Breast epithelium (tissue), 4 donors: ENCODE measurements around the gene JMJD1C. TPM values are rescaled to one million over a fixed set of nuclear protein-coding genes. Genes with fewer than 3 reads are reported as not detected.

Source experiments
- DNase-seq, 2 donors: peaks; one replicate each; pipeline ENCODE4 v3.0.0-alpha.2; 2019; ENCODE audit warnings: low spot score in 2 of 2
- H3K27ac ChIP-seq, 2 donors: fragments of 200-600 bp; sonication (generic) in 1 of 2; one replicate each; pipeline ENCODE4 v1.5.1; 2016 to 2019; ENCODE audit warnings: mild to moderate bottlenecking in 1 of 2
- H3K27me3 ChIP-seq, 2 donors: fragments of 200-600 bp; sonication (generic) in 1 of 2; one replicate each; pipeline versions ENCODE4 v1.5.1 to v1.6.0; 2017 to 2019; ENCODE audit warnings: control low read depth in 1 of 2, mild to moderate bottlenecking in 1 of 2
- H3K36me3 ChIP-seq: fragments of 200-600 bp; one replicate; pipeline ENCODE4 v1.5.1; 2019
- H3K4me1 ChIP-seq, 2 donors: fragments of 200-600 bp; sonication (generic); one replicate each; pipeline ENCODE4 v1.5.1; 2016 to 2019; ENCODE audit warnings: control low read depth in 1 of 2
- H3K4me3 ChIP-seq, 3 donors: fragments of 200-600 bp; sonication (generic); 1 replicate in 2 of 3; 2 replicates in 1 of 3; pipeline ENCODE4 v1.5.1; 2016 to 2019; ENCODE audit warnings: mild to moderate bottlenecking in 3 of 3, moderate library complexity in 2 of 3
- H3K9me3 ChIP-seq, 2 donors: fragments of 200-600 bp; sonication (generic) in 1 of 2; one replicate each; pipeline ENCODE4 v1.5.1; 2016 to 2019; ENCODE audit warnings: control low read depth in 1 of 2
- CTCF ChIP-seq, 3 donors: fragments of 450-650 bp; IDR thresholded peaks; one replicate each; pipeline ENCODE4 v1.5.1; 2016 to 2017; ENCODE audit warnings: antibody characterized with exemption in 3 of 3, mild to moderate bottlenecking in 3 of 3, moderate library complexity in 3 of 3
- POLR2A ChIP-seq: fragments of 450-650 bp; IDR thresholded peaks from one replicate; pipeline ENCODE4 v1.6.1; 2016; ENCODE audit warnings: antibody characterized with exemption, mild to moderate bottlenecking, moderate library complexity
- POLR2AphosphoS5 ChIP-seq, 3 donors: sonication (generic); formaldehyde crosslinking; IDR thresholded peaks; one replicate each; pipeline ENCODE4 v1.6.1; 2017; ENCODE audit warnings: antibody characterized with exemption in 3 of 3
- intact Hi-C: fragments of 100-400 bp; cut with DNase I; formaldehyde crosslinking; loops from one replicate; pipeline ENCODE4 v1.15.1; 2023; ENCODE audit warnings: low total_unique reads
- total RNA-seq, 3 donors: library from RNA; depleted of rRNA; stranded (reverse); fragments of >200 nt; gene quantifications; one replicate each; pipeline ENCODE4 v1.1.0, GENCODE V29; 2016

The JMJD1C gene
- total RNA-seq, 3 donors from 2014 or later: 134 to 327 (median 162) TPM

- TF ChIP-seq POLR2AphosphoS5 (IDR thresholded peaks at IDR 0.05): no peak
- no peak for TF ChIP-seq CTCF (IDR thresholded peaks at IDR 0.05)
- no peak for TF ChIP-seq POLR2A
- no peak overlapping the region for H3K4me3 ChIP-seq
- H3K9me3 ChIP-seq: no peaks in the 10 kb centered on the region
- H3K36me3 ChIP-seq: no peaks in the 10 kb centered on the region
- no peaks in the 10 kb centered on the region for H3K4me1 ChIP-seq
- no peaks in the 10 kb centered on the region for H3K27me3 ChIP-seq
- DNase-seq: no peak
- peak overlapping the region; percentile 23 to 36 for H3K27ac ChIP-seq
- intact Hi-C loops: no loop called here
Measured at GRCh38 chr10:63169624-63170023, 296.2 kb downstream of the JMJD1C start.

GRCh38 chr10:63168821-63169462 is 296.8 kb downstream of the JMJD1C start:
- Histone ChIP-seq H3K36me3 (no peaks in the 10 kb centered on the region), H3K9me3 (no peaks in the 10 kb centered on the region), H3K27ac (peak overlapping the region; percentile 23 to 36), H3K27me3 (no peaks in the 10 kb centered on the region), H3K4me3 (no peak overlapping the region), H3K4me1 (no peaks in the 10 kb centered on the region)
- intact Hi-C loops: no loop called here
- no peak for DNase-seq
- TF ChIP-seq CTCF (IDR thresholded peaks at IDR 0.05): no peak
- no peak for TF ChIP-seq POLR2AphosphoS5 (IDR thresholded peaks at IDR 0.05)
- no peak for TF ChIP-seq POLR2A

GRCh38 chr10:63166742-63167258 is 299.0 kb downstream of the JMJD1C start:
- intact Hi-C loops: no loop called here
- H3K36me3 ChIP-seq: no peaks in the 10 kb centered on the region

GRCh38 chr10:63165249-63165648 is 300.5 kb downstream of the JMJD1C start:
- Histone ChIP-seq H3K36me3 (no peaks in the 10 kb centered on the region), H3K4me1 (no peaks in the 10 kb centered on the region), H3K27me3 (no peaks in the 10 kb centered on the region), H3K27ac (peak overlapping the region in 1 of 2 donors; percentile 52), H3K9me3 (no peaks in the 10 kb centered on the region), H3K4me3 (no peak overlapping the region)
- intact Hi-C loops: no loop called here
- DNase-seq: no peak
- no peak for TF ChIP-seq CTCF (IDR thresholded peaks at IDR 0.05)
- TF ChIP-seq POLR2AphosphoS5 (IDR thresholded peaks at IDR 0.05): no peak
- TF ChIP-seq POLR2A: no peak

More at GRCh38 chr10:63166742-63167258, 299.0 kb downstream of the JMJD1C start:
- no peak for DNase-seq
- TF ChIP-seq POLR2AphosphoS5 (IDR thresholded peaks at IDR 0.05): peak in 2 of 3 donors; percentile 22 to 28
- peak; percentile 60 to 91 (median 85) for TF ChIP-seq CTCF (IDR thresholded peaks at IDR 0.05)
- no peak for TF ChIP-seq POLR2A
- Histone ChIP-seq H3K27me3 (no peaks in the 10 kb centered on the region), H3K4me1 (no peaks in the 10 kb centered on the region), H3K9me3 (no peaks in the 10 kb centered on the region), H3K27ac (peak overlapping the region; percentile 28 to 60), H3K4me3 (no peak overlapping the region)

GRCh38 chr10:63164166-63164623 is 301.6 kb downstream of the JMJD1C start:
- H3K4me1 ChIP-seq: no peaks in the 10 kb centered on the region
- H3K4me3 ChIP-seq: no peak overlapping the region
- intact Hi-C loops: no loop called here
- H3K27me3 ChIP-seq: no peaks in the 10 kb centered on the region
- peak overlapping the region; percentile 52 to 59 for H3K27ac ChIP-seq
- H3K36me3 ChIP-seq: no peaks in the 10 kb centered on the region
- H3K9me3 ChIP-seq: no peaks in the 10 kb centered on the region
- no peak for TF ChIP-seq POLR2A
- no peak for TF ChIP-seq POLR2AphosphoS5 (IDR thresholded peaks at IDR 0.05)
- no peak for TF ChIP-seq CTCF (IDR thresholded peaks at IDR 0.05)
- DNase-seq: no peak
